Measurements from ENCODE around the gene KRTAP10-2. TPM values are rescaled to one million over a fixed set of nuclear protein-coding genes. Genes with fewer than 3 reads are reported as not detected.
"Not testable (repeated sequence)": the region's sequence is repeated elsewhere in the genome, so short reads cannot be mapped to it uniquely, and the experiment has no call there.

KRTAP10-2 gene
- total RNA-seq, 4 donors from 2014 or later: not detected

- H3K36me3 ChIP-seq: no peaks in the 10 kb centered on the region
- TF ChIP-seq, protein P1, sequence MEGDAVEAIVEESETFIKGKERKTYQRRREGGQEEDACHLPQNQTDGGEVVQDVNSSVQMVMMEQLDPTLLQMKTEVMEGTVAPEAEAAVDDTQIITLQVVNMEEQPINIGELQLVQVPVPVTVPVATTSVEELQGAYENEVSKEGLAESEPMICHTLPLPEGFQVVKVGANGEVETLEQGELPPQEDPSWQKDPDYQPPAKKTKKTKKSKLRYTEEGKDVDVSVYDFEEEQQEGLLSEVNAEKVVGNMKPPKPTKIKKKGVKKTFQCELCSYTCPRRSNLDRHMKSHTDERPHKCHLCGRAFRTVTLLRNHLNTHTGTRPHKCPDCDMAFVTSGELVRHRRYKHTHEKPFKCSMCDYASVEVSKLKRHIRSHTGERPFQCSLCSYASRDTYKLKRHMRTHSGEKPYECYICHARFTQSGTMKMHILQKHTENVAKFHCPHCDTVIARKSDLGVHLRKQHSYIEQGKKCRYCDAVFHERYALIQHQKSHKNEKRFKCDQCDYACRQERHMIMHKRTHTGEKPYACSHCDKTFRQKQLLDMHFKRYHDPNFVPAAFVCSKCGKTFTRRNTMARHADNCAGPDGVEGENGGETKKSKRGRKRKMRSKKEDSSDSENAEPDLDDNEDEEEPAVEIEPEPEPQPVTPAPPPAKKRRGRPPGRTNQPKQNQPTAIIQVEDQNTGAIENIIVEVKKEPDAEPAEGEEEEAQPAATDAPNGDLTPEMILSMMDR (IDR thresholded peaks at IDR 0.05): no peak
- TF ChIP-seq POLR2A (IDR thresholded peaks at IDR 0.05): no peak
- H3K4me3 ChIP-seq (replicated peaks in 1 of 3): no peak overlapping the region
- no peak for DNase-seq
- intact Hi-C loops (cut with DNase I): no loop called here
- no peak overlapping the region for H3K27ac ChIP-seq
- no peaks in the 10 kb centered on the region for H3K27me3 ChIP-seq
- no peaks in the 10 kb centered on the region for H3K4me1 ChIP-seq
- WGBS, 2 donors: 89 to 91% methylated on average over 3 of the region's 3 CpGs
- no peaks in the 10 kb centered on the region for H3K9me3 ChIP-seq
Measured at GRCh38 chr21:44581158-44581557, 29.9 kb upstream of the KRTAP10-2 start.

DNA sequence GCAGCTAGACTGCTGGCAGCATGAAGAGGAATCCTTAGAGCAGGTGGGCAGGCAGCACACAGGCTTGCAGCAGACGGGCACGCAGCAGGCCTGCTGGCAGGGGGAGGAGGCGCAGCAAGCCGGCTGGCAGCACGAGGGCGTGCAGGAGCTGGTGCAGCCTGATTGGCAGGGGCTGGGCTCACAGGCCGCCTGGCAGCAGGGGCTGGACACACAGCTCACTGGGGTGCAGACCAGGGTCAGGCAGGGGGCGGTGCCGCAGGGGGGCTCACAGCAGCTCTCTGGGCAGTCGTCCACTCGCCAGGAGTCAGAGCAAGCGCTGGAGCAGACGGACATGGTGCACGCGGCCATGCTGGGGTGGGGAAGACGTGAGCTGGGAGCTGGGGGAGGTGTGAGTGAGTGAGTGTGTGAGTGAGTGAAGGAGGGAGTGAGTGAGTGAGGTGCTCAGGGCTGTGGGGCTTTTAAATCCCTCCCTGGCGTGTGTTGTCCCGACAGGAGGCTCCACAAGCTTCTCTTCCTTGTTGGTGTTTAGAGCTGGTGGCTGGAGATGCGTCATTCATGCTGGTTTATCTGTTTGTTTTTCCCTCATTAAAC, 29.0 kb upstream of the KRTAP10-2 start, which contains the start of gene KRTAP10-5:
Gene KRTAP10-5, minus strand, starts transcription at position 374 of the 591 bp plus-strand sequence. Its CDS starts 26 bp downstream, at position 348.
- H3K4me1 ChIP-seq; intact Hi-C loops (cut with DNase I); H3K27ac ChIP-seq; H3K27me3 ChIP-seq; H3K4me3 ChIP-seq (replicated peaks in 1 of 3); H3K36me3 ChIP-seq; DNase-seq; H3K9me3 ChIP-seq: not testable (repeated sequence)
- 51 to 59% methylated on average over 17 to 18 of the region's 19 CpGs for WGBS, 2 donors

- intact Hi-C loops (cut with DNase I): no loop called here
- no peak for DNase-seq
- 72 to 82% methylated on average over 7 of the region's 7 CpGs for WGBS, 2 donors
- H3K27me3 ChIP-seq: no peaks in the 10 kb centered on the region
- no peaks in the 10 kb centered on the region for H3K4me1 ChIP-seq
- no peaks in the 10 kb centered on the region for H3K9me3 ChIP-seq
- no peaks in the 10 kb centered on the region for H3K36me3 ChIP-seq
- no peak overlapping the region for H3K27ac ChIP-seq
- no peak for TF ChIP-seq POLR2A (IDR thresholded peaks at IDR 0.05)
- TF ChIP-seq, protein P1 (IDR thresholded peaks at IDR 0.05): no peak
- no peak overlapping the region for H3K4me3 ChIP-seq (replicated peaks in 1 of 3)
Measured at GRCh38 chr21:44579833-44580144, 28.5 kb upstream of the KRTAP10-2 start.

GRCh38 chr21:44579056-44579832, 27.9 kb upstream of the KRTAP10-2 start:
- Histone ChIP-seq H3K27ac (no peak overlapping the region), H3K9me3 (no peaks in the 10 kb centered on the region), H3K4me3 (replicated peaks in 1 of 3) (no peak overlapping the region), H3K4me1 (no peaks in the 10 kb centered on the region), H3K27me3 (no peaks in the 10 kb centered on the region), H3K36me3 (no peaks in the 10 kb centered on the region)
- no peak for TF ChIP-seq POLR2A (IDR thresholded peaks at IDR 0.05)
- TF ChIP-seq, protein P1 (IDR thresholded peaks at IDR 0.05): no peak
- intact Hi-C loops (cut with DNase I): no loop called here
- DNase-seq: no peak
- 82 to 84% methylated on average over 13 to 16 of the region's 22 CpGs for WGBS, 2 donors

GRCh38 chr21:44578371-44579055, 27.2 kb upstream of the KRTAP10-2 start:
- TF ChIP-seq POLR2A (IDR thresholded peaks at IDR 0.05): no peak
- TF ChIP-seq, protein P1 (IDR thresholded peaks at IDR 0.05): no peak
- no peak overlapping the region for H3K27ac ChIP-seq
- H3K4me1 ChIP-seq: no peaks in the 10 kb centered on the region
- WGBS, 2 donors: 88 to 97% methylated on average over 13 to 16 of the region's 17 CpGs
- H3K36me3 ChIP-seq: no peaks in the 10 kb centered on the region
- H3K9me3 ChIP-seq: no peaks in the 10 kb centered on the region
- H3K27me3 ChIP-seq: no peaks in the 10 kb centered on the region
- H3K4me3 ChIP-seq (replicated peaks in 1 of 3): no peak overlapping the region
- DNase-seq: no peak
- intact Hi-C loops (cut with DNase I): no loop called here
